ENCODE data around the gene ETV6.
A peak's percentile ranks its signal among the peaks of the same experiment; 100 is the strongest.

The ETV6 gene

GRCh38 chr12:11941606-11942337 is 292.3 kb downstream of the ETV6 start:
- peak; percentile 96 for DNase-seq (ENCODE audit: low read depth, low spot score)
- no peak overlapping the region for H3K4me3 ChIP-seq (ENCODE audit: low read depth, low read length)
- in situ Hi-C loops (cut with HindIII; ENCODE audit: low sequenced_read_pairs): no loop called here
- no peak for TF ChIP-seq CTCF (IDR thresholded peaks at IDR 0.05; ENCODE audit: low read depth, low read length)

GRCh38 chr12:11943919-11944700 is 294.6 kb downstream of the ETV6 start:
- no peak for TF ChIP-seq CTCF (IDR thresholded peaks at IDR 0.05; ENCODE audit: low read depth, low read length)
- H3K4me3 ChIP-seq (ENCODE audit: low read depth, low read length): no peak overlapping the region
- in situ Hi-C loops (cut with HindIII; ENCODE audit: low sequenced_read_pairs): no loop called here
- DNase-seq (ENCODE audit: low read depth, low spot score): peak; percentile 15
